VCaP (cell line): Measurements from ENCODE around the gene ARG2.
A peak's percentile ranks its signal among the peaks of the same experiment; 100 is the strongest.

Experiments
- H3K27ac ChIP-seq: fragments of 450-650 bp; 2 replicates; pipeline ENCODE4 v1.5.1; 2017
- CTCF ChIP-seq: fragments of 450-650 bp; conservative IDR thresholded peaks from 2 replicates; pipeline ENCODE4 v1.5.1; 2017; ENCODE audit warnings: mild to moderate bottlenecking, moderate library complexity

The ARG2 gene

GRCh38 chr14:67580336-67581171, 39.2 kb upstream of the ARG2 start:
- TF ChIP-seq CTCF: no peak
- peak overlapping the region; percentile 24 for H3K27ac ChIP-seq

- TF ChIP-seq CTCF: no peak
- peak overlapping the region; percentile 24; the same call in 1 of the 2 replicates for H3K27ac ChIP-seq
These were observed 38.1 kb upstream of the ARG2 start for GRCh38 chr14:67581643-67582042.

DNA sequence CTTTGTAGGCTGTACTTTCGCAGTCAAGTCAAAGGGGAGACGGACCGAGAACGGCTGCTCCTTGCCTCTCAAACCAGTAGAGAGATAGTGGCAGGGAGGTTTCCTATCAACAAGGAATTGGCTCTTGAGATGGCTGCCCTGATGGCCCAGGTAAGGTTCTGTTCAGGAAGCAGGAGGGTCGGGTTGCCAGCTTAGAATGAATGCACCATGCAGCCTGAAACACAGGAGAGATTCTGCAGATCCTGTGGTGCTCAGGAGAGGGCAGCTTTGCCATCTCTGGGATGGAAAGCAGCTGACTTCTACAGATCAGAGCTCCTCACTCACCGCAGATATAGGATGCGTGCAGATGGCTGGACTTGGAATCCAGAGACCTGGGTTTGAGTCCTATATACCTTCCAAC, 37.7 kb upstream of the ARG2 start:
- TF ChIP-seq CTCF: no peak; the same call in 1 of the 2 replicates
- peak overlapping the region; percentile 24; the same call in 1 of the 2 replicates for H3K27ac ChIP-seq

GRCh38 chr14:67583711-67584644, 35.7 kb upstream of the ARG2 start:
- peak overlapping the region; percentile 25 for H3K27ac ChIP-seq
- peak; percentile 85 for TF ChIP-seq CTCF

- no peak for TF ChIP-seq CTCF
- H3K27ac ChIP-seq: peak overlapping the region; percentile 25; the same call in 1 of the 2 replicates
These were observed 34.7 kb upstream of the ARG2 start for GRCh38 chr14:67584978-67585377.

GRCh38 chr14:67586369-67586768, 33.4 kb upstream of the ARG2 start:
- no peak for TF ChIP-seq CTCF
- peak overlapping the region; percentile 42 for H3K27ac ChIP-seq

DNA sequence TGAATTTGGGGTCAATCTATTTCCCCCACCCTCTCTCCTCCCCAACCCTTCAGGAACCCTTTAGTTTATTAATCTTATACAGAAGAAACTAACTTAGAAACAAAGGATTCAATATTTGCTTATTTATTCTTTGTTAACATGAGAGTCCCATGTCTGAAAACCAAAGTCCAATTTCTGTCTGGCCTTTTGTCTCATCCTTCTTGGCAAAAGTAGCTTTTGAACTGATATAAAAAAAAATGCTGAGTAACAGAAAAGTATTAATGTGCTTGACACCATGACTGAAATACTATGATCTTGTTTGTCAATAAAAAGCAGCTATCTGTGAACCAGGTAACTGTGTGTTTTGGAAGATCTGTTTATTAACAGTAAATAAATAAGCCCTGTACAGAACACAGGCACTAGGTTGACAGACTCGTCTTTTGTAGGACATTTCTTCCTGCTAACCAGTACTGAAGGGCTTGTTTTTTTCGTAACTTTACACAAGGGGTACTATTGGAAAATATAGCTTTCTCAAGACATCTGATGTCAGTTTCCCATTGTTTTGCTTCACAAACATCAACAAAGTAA, 30.4 kb upstream of the ARG2 start:
- peak overlapping the region; percentile 42; the same call in 1 of the 2 replicates for H3K27ac ChIP-seq
- no peak for TF ChIP-seq CTCF

DNA sequence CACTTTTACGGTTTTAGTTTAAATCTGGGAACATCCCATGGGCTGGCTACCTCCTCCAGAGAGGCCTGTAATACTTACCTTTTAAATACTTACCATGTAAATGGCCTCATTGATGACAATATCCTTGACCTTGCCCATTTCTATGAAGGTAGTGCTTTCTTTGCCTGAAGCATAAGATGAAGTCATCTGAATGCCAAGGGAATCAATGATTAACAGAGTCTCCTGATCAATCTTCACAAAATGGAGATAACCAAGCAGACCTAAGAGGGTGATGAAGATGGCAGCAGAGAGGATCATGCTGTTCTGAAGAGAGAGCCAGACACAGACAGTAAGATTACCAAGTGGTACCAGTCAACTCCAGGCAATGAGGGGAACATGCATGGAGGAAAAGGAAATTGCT, 26.1 kb upstream of the ARG2 start:
- peak overlapping the region; percentile 5; the same call in 1 of the 2 replicates for H3K27ac ChIP-seq
